Stimulated activated CD8-positive, alpha-beta memory T cell treated with anti-CD3 and anti-CD28 coated beads, Interleukin-2, amount 100 ng/mL, for 48 hours (primary cell): ENCODE results near the gene NPHS1.
"Not testable (repeated sequence)": the region's sequence is repeated elsewhere in the genome, so short reads cannot be mapped to it uniquely, and the experiment has no call there.

ENCODE experiments used
- DNase-seq, 2 donors: peaks; one replicate each; pipeline ENCODE4 v3.0.0-alpha.2; 2020; ENCODE audit warnings: low read depth in 2 of 2

NPHS1 gene

GRCh38 chr19:35852029-35852780 lies at the start of gene NPHS1:
NPHS1 (minus strand) TSS chr19:35852504; CDS start chr19:35851837, 667 bp downstream.
- DNase-seq = no peak

- DNase-seq = no peak
These were observed 48.8 kb upstream of the NPHS1 start for GRCh38 chr19:35901055-35901644.

- DNase-seq = peak; percentile 84 to 86
These were observed 47.4 kb upstream of the NPHS1 start for GRCh38 chr19:35899547-35900214.

GRCh38 chr19:35898499-35898809 lies 46.1 kb upstream of the NPHS1 start:
- DNase-seq = no peak

- DNase-seq = no peak
These were observed 45.6 kb upstream of the NPHS1 start for GRCh38 chr19:35897706-35898451.

GRCh38 chr19:35896643-35897040 lies 44.3 kb upstream of the NPHS1 start:
- DNase-seq = no peak

GRCh38 chr19:35895911-35896642 lies 43.8 kb upstream of the NPHS1 start:
- DNase-seq = no peak

GRCh38 chr19:35894342-35894741 lies 42.0 kb upstream of the NPHS1 start:
- no peak for DNase-seq

GRCh38 chr19:35891819-35892218 lies 39.5 kb upstream of the NPHS1 start:
- DNase-seq = not testable (repeated sequence)

GRCh38 chr19:35890113-35890650 lies 37.9 kb upstream of the NPHS1 start:
- DNase-seq = no peak

- DNase-seq = no peak
These were observed 37.2 kb upstream of the NPHS1 start for GRCh38 chr19:35889370-35890112.

GRCh38 chr19:35888398-35888797 lies 36.1 kb upstream of the NPHS1 start:
- DNase-seq = no peak

GRCh38 chr19:35887197-35887596 lies 34.9 kb upstream of the NPHS1 start:
- DNase-seq = no peak

- DNase-seq = no peak
These were observed 33.6 kb upstream of the NPHS1 start for GRCh38 chr19:35885904-35886303.

GRCh38 chr19:35885225-35885738 lies 33.0 kb upstream of the NPHS1 start:
- no peak for DNase-seq

GRCh38 chr19:35883882-35884281 lies 31.6 kb upstream of the NPHS1 start:
- no peak for DNase-seq

GRCh38 chr19:35882114-35882832 lies 30.0 kb upstream of the NPHS1 start:
- no peak for DNase-seq

- DNase-seq = peak; percentile 79 to 86
These were observed 27.5 kb upstream of the NPHS1 start for GRCh38 chr19:35879770-35880317.

- no peak for DNase-seq
These were observed 26.8 kb upstream of the NPHS1 start for GRCh38 chr19:35879068-35879467.
